AG20443 (cell line): ENCODE measurements around the gene ABCA10.
"Not testable (repeated sequence)": the region's sequence is repeated elsewhere in the genome, so short reads cannot be mapped to it uniquely, and the experiment has no call there.

Source experiments
- DNase-seq: peaks from one replicate; pipeline ENCODE4 v3.0.0; 2012; ENCODE audit warnings: low spot score, mixed read lengths

The ABCA10 gene

GRCh38 chr17:69230939-69231338 is 2.3 kb upstream of the ABCA10 start:
- no peak for DNase-seq

- no peak for DNase-seq
Measured at GRCh38 chr17:69228018-69228417, 606 bp downstream of the ABCA10 start.

- no peak for DNase-seq
Measured at GRCh38 chr17:69227541-69227940, 1.1 kb downstream of the ABCA10 start.

GRCh38 chr17:69223809-69224208 is 4.8 kb downstream of the ABCA10 start:
- DNase-seq: peak; percentile 13

GRCh38 chr17:69222707-69223258 is 5.8 kb downstream of the ABCA10 start:
- DNase-seq: no peak

GRCh38 chr17:69220098-69220497 is 8.5 kb downstream of the ABCA10 start:
- no peak for DNase-seq

GRCh38 chr17:69218986-69219385 is 9.6 kb downstream of the ABCA10 start:
- no peak for DNase-seq

- no peak for DNase-seq
Measured at GRCh38 chr17:69213059-69213813, 15.4 kb downstream of the ABCA10 start.

- no peak for DNase-seq
Measured at GRCh38 chr17:69208640-69209039, 20.0 kb downstream of the ABCA10 start.

- no peak for DNase-seq
Measured at GRCh38 chr17:69207151-69207550, 21.5 kb downstream of the ABCA10 start.

GRCh38 chr17:69198238-69198637 is 30.4 kb downstream of the ABCA10 start:
- no peak for DNase-seq

- DNase-seq: not testable (repeated sequence)
Measured at GRCh38 chr17:69196105-69196653, 32.4 kb downstream of the ABCA10 start.

GRCh38 chr17:69192754-69193153 is 35.9 kb downstream of the ABCA10 start:
- DNase-seq: no peak

- no peak for DNase-seq
Measured at GRCh38 chr17:69188796-69189195, 39.8 kb downstream of the ABCA10 start.

GRCh38 chr17:69188064-69188463 is 40.6 kb downstream of the ABCA10 start:
- no peak for DNase-seq

- no peak for DNase-seq
Measured at GRCh38 chr17:69187294-69187693, 41.3 kb downstream of the ABCA10 start.

- peak; percentile 27 for DNase-seq
Measured at GRCh38 chr17:69179227-69179952, 49.2 kb downstream of the ABCA10 start.

- no peak for DNase-seq
Measured at GRCh38 chr17:69176457-69176795, 52.2 kb downstream of the ABCA10 start.

GRCh38 chr17:69175625-69176456 is 52.8 kb downstream of the ABCA10 start:
- DNase-seq: no peak

- DNase-seq: no peak
Measured at GRCh38 chr17:69175262-69175624, 53.4 kb downstream of the ABCA10 start.

GRCh38 chr17:69173118-69173517 is 55.5 kb downstream of the ABCA10 start:
- no peak for DNase-seq

- no peak for DNase-seq
Measured at GRCh38 chr17:69170377-69170776, 58.2 kb downstream of the ABCA10 start.
